ENCODE data around the gene GPR162. TPM values are rescaled to one million over a fixed set of nuclear protein-coding genes. Genes with fewer than 3 reads are reported as not detected.

The GPR162 gene
- total RNA-seq, 1 experiment from 2014 or later = not detected

DNA sequence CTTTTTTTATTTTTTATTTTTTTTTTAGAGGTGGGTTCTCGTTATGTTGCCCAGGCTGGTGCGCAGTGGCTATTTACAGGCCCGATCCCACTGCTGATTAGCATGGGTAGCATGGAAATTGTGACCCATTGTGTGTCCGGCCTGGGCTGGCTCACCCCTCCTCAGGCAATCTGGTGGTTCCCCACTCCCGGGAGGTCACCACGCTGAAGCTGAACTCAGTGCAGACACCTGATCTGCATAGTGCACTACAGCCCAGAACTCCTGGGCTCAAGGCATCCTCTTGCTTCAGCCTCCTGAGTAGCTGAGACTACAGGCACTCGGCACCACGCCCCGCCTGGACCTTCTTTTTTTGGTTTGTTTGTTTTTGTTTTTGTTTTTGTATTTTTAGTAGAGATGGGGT is 37.8 kb upstream of the GPR162 start:
- CTCF ChIA-PET = interaction anchor here (0.6 to 1.6 kb wide), 7 partner anchors 16 to 88 kb away, joined by 3 to 12 read pairs (median 4); partner anchors contain the start of genes MLF2 and PTMS
- POLR2A ChIA-PET = interaction anchor here (0.9 to 6.0 kb wide), 2 partner anchors 17 to 31 kb away, joined by 3 to 27 read pairs; partner anchors contain the start of gene MLF2

DNA sequence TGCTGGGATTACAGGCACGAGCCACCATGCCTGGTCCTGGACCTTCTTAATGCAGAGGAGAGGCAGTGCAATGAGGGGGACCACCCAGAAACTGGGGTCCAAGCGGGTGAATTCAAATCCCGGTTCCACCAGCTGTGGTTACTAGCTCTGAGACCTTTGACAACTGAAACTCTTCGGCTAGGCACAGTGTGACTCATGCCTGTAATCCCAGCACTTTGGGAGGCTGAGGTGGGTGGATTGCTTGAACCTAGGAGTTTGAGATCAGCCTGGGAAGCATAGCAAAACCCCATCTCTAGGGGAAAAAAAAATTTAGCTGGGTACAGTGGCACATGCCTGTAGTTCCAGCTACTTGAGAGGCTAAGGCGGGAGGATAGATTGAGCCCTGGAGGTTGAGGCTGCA is 37.3 kb upstream of the GPR162 start:
- intact Hi-C loops (cut with micrococcal nuclease) = no loop called here
- Mint-ChIP-seq H3K27ac (ENCODE audit: low read depth, unreplicated experiment) (no peak overlapping the region), H3K9me3 (ENCODE audit: unreplicated experiment) (no peaks in the 10 kb centered on the region), H3K27me3 (ENCODE audit: insufficient read depth, unreplicated experiment) (no peaks in the 10 kb centered on the region), H3K4me3 (ENCODE audit: unreplicated experiment) (no peak overlapping the region), H3K36me3 (ENCODE audit: insufficient read depth, unreplicated experiment) (no peaks in the 10 kb centered on the region), H3K4me1 (ENCODE audit: insufficient read depth, unreplicated experiment) (no peaks in the 10 kb centered on the region)
- no TSS peak for BruUV-seq (replicated peaks)
- CTCF ChIA-PET = interaction anchor here (0.6 to 1.6 kb wide), 6 partner anchors 18 to 188 kb away, joined by 3 to 12 read pairs (median 5); partner anchors contain the start of genes MLF2 and PTMS
- POLR2A ChIA-PET = interaction anchor here (0.9 to 6.0 kb wide), 2 partner anchors 17 to 31 kb away, joined by 3 to 27 read pairs; partner anchors contain the start of gene MLF2
- peak; percentile 20 for DNase-seq (ENCODE audit: unreplicated experiment)
- TF ChIP-seq, protein P1, sequence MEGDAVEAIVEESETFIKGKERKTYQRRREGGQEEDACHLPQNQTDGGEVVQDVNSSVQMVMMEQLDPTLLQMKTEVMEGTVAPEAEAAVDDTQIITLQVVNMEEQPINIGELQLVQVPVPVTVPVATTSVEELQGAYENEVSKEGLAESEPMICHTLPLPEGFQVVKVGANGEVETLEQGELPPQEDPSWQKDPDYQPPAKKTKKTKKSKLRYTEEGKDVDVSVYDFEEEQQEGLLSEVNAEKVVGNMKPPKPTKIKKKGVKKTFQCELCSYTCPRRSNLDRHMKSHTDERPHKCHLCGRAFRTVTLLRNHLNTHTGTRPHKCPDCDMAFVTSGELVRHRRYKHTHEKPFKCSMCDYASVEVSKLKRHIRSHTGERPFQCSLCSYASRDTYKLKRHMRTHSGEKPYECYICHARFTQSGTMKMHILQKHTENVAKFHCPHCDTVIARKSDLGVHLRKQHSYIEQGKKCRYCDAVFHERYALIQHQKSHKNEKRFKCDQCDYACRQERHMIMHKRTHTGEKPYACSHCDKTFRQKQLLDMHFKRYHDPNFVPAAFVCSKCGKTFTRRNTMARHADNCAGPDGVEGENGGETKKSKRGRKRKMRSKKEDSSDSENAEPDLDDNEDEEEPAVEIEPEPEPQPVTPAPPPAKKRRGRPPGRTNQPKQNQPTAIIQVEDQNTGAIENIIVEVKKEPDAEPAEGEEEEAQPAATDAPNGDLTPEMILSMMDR (IDR thresholded peaks at IDR 0.05; ENCODE audit: unreplicated experiment) = no peak

More for the DNA sequence above, 37.8 kb upstream of the GPR162 start:
- no peaks in the 10 kb centered on the region for H3K36me3 Mint-ChIP-seq (ENCODE audit: insufficient read depth, unreplicated experiment)
- TF ChIP-seq, protein P1 (IDR thresholded peaks at IDR 0.05; ENCODE audit: unreplicated experiment) = no peak
- BruUV-seq (replicated peaks) = no TSS peak
- H3K9me3 Mint-ChIP-seq (ENCODE audit: unreplicated experiment) = no peaks in the 10 kb centered on the region
- no peak overlapping the region for H3K27ac Mint-ChIP-seq (ENCODE audit: low read depth, unreplicated experiment)
- H3K4me3 Mint-ChIP-seq (ENCODE audit: unreplicated experiment) = no peak overlapping the region
- intact Hi-C loops (cut with micrococcal nuclease) = no loop called here
- no peak for DNase-seq (ENCODE audit: unreplicated experiment)
- H3K27me3 Mint-ChIP-seq (ENCODE audit: insufficient read depth, unreplicated experiment) = no peaks in the 10 kb centered on the region
- peaks cover 3% of the 10 kb centered on the region for H3K4me1 Mint-ChIP-seq (ENCODE audit: insufficient read depth, unreplicated experiment)

GRCh38 chr12:6784761-6785160 is 36.9 kb upstream of the GPR162 start:
- H3K27ac Mint-ChIP-seq (ENCODE audit: low read depth, unreplicated experiment) = no peak overlapping the region
- peaks cover 4% of the 10 kb centered on the region for H3K27me3 Mint-ChIP-seq (ENCODE audit: insufficient read depth, unreplicated experiment)
- intact Hi-C loops (cut with micrococcal nuclease) = no loop called here
- H3K4me3 Mint-ChIP-seq (ENCODE audit: unreplicated experiment) = no peak overlapping the region
- no peaks in the 10 kb centered on the region for H3K4me1 Mint-ChIP-seq (ENCODE audit: insufficient read depth, unreplicated experiment)
- no peak for DNase-seq (ENCODE audit: unreplicated experiment)
- no peaks in the 10 kb centered on the region for H3K36me3 Mint-ChIP-seq (ENCODE audit: insufficient read depth, unreplicated experiment)
- TF ChIP-seq, protein P1 (IDR thresholded peaks at IDR 0.05; ENCODE audit: unreplicated experiment) = no peak
- no TSS peak for BruUV-seq (replicated peaks)
- ChIA-PET POLR2A (interaction anchor here (0.9 to 6.0 kb wide), 2 partner anchors 18 to 31 kb away, joined by 3 to 27 read pairs; partner anchors contain the start of gene MLF2), CTCF (interaction anchor here (0.6 to 1.6 kb wide), 6 partner anchors 18 to 187 kb away, joined by 3 to 12 read pairs (median 5); partner anchors contain the start of genes MLF2 and PTMS)
- no peaks in the 10 kb centered on the region for H3K9me3 Mint-ChIP-seq (ENCODE audit: unreplicated experiment)

DNA sequence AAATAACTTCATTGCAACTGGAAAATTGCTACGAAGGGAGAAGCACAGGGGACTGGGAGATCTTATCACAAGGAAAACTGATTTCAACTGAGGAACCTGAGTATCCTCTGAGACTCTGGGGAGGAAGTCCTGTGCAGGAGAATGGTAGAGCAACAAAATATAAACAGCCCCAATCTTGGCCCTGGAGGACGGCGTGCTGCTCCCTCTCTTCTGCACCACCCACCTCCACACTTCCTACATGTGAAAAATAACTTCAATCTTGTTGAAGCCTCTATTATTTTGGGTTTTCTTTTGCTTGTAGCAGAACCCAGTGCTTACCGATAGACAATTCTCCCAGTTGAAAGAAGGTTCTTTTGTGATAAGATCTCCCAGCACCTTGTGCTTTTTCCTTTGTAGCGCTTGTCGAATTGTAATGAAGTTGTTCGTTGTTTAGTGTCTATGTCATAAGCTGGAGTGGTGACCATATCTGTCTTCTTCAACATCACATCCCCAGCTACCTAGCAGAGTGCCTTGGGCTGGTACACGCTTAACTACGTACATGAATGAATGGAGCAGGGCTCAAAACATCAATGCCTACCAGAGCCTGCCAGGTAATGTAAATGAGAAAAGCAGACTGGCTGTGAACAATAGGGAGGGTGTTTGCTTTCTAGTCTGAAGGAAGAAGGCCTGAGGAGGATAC is 35.1 kb upstream of the GPR162 start:
- H3K27ac Mint-ChIP-seq (ENCODE audit: low read depth, unreplicated experiment) = no peak overlapping the region
- DNase-seq (ENCODE audit: unreplicated experiment) = no peak
- ChIA-PET POLR2A (no interaction called here), CTCF (interaction anchor here (1.0 to 1.3 kb wide), 2 partner anchors 33 to 40 kb away, joined by 4 read pairs; no protein-coding TSS in a partner anchor)
- H3K36me3 Mint-ChIP-seq (ENCODE audit: insufficient read depth, unreplicated experiment) = no peaks in the 10 kb centered on the region
- peaks cover 10% of the 10 kb centered on the region for H3K27me3 Mint-ChIP-seq (ENCODE audit: insufficient read depth, unreplicated experiment)
- H3K4me1 Mint-ChIP-seq (ENCODE audit: insufficient read depth, unreplicated experiment) = no peaks in the 10 kb centered on the region
- BruUV-seq (replicated peaks) = no TSS peak
- TF ChIP-seq, protein P1 (IDR thresholded peaks at IDR 0.05; ENCODE audit: unreplicated experiment) = no peak
- no peak overlapping the region for H3K4me3 Mint-ChIP-seq (ENCODE audit: unreplicated experiment)
- no peaks in the 10 kb centered on the region for H3K9me3 Mint-ChIP-seq (ENCODE audit: unreplicated experiment)
- intact Hi-C loops (cut with micrococcal nuclease) = no loop called here
